Motor neuron (in vitro differentiated cells): ENCODE results near the gene HNRNPLL. TPM values are rescaled to one million over a fixed set of nuclear protein-coding genes. Genes with fewer than 3 reads are reported as not detected.

Experiments
- ATAC-seq, 8 experiments: fragments of 200-7000 bp; cut with Tn5 transposase; replicated peaks in 6 of 8; 2 replicates each; pipeline ENCODE4 v1.8.0; 2021; ENCODE audit warnings: mild to moderate bottlenecking in 8 of 8, moderate library complexity in 8 of 8
- H3K27ac ChIP-seq, 2 donors: fragments of 250-450 bp; sonication (Bioruptor Pico); 2 replicates each; pipeline ENCODE4 v1.9.0; 2021; ENCODE audit warnings: antibody characterized with exemption in 2 of 2, mild to moderate bottlenecking in 2 of 2, moderate library complexity in 1 of 2
- H3K4me1 ChIP-seq, 2 donors: fragments of 250-450 bp; sonication (Bioruptor Pico); replicated peaks in 1 of 2; 2 replicates each; pipeline ENCODE4 v1.6.1; 2021; ENCODE audit warnings: antibody characterized with exemption in 2 of 2, mild to moderate bottlenecking in 2 of 2, moderate library complexity in 1 of 2
- H3K4me3 ChIP-seq, 5 donors: fragments of 250-450 bp; sonication (Bioruptor Pico); 2 replicates each; pipeline ENCODE4 v1.9.0; 2021; ENCODE audit warnings: antibody characterized with exemption in 5 of 5, mild to moderate bottlenecking in 5 of 5, moderate library complexity in 4 of 5
- WGBS, 10 experiments: fragments of 450-650 bp; shearing (Covaris generic); methylation state at CpG; one replicate each; pipeline ENCODE4 v1.0.0; 2022; 5-methylcytosine and 5-hydroxymethylcytosine counted together
- in situ Hi-C, 9 experiments: fragments of 400-800 bp; cut with MboI; loops; one replicate each; pipeline ENCODE4 v1.15.0; 2021; ENCODE audit warnings: low sequenced_read_pairs in 9 of 9, low pct_unique_long_range_greater_than_20kb in 2 of 9; ENCODE audit not compliant: unreplicated experiment in 9 of 9
- total RNA-seq, 8 experiments: library from RNA; unstranded; fragments of 300-600 nt; gene quantifications; 2 replicates each; pipeline versions ENCODE4 v1.2.3 to v1.2.4, GENCODE V29; 2022

Gene HNRNPLL
- total RNA-seq, 8 experiments from 2014 or later, result 28.2 to 71.5 (median 46.2) TPM

DNA sequence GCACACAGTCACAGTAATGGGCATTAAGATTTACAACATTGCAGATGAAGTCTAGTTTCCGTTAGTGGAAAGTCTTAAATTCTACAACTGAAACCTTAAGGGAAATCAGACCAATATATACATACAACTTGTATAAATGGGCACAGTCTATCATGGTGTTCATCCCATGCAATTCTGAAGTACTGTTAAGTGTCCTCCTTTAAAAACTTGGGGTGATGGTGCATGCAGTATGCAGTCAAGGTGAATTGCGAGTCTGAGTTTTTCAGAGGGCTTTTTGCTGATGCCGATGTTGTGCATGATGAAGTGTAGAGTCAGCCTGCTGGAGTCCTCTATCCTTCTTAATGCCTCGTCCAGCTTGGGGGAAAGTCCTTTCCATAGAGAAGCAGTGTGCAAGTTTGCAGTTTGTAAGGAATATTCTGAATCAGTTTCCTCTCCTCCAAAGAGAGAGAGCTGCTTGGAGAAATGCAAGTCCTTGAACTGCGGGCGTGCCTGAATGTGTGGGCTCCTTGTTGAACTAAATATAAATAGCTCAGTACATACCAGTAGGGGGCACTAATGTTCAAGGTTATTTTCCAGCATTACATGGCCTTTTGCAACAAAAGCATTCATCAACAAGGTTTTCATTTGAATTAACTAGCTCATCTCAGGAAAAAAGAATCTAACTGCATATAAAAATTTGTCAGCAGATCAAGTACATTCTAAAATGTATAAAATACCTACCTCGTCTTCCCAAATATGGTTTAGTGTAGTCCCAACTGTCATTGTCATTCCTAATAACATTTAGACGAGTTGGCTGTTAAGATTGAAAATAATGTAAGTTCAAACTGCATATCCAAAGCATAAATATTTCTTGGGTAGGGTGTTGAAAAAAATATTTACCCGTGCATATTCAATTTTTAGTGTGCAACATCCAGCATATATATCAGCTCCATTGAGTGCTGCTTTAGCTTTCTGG, 21.3 kb downstream of the HNRNPLL start:
- Histone ChIP-seq H3K4me1 (no peaks in the 10 kb centered on the region), H3K27ac (no peak overlapping the region), H3K4me3 (no peak overlapping the region)
- WGBS, 10 experiments, result 37 to 77% (median 54%) methylated on average over 2 to 9 of the region's 9 CpGs; no CpG with 5 or more reads in 1 of the 10 experiments
- peak in 7 of 8 experiments; percentile 48 to 96 (median 66) for ATAC-seq
- in situ Hi-C loops, result loop anchor here in 1 of 9 experiments (25.0 kb wide), 1 partner anchor 256 kb away; no protein-coding TSS in a partner anchor

DNA sequence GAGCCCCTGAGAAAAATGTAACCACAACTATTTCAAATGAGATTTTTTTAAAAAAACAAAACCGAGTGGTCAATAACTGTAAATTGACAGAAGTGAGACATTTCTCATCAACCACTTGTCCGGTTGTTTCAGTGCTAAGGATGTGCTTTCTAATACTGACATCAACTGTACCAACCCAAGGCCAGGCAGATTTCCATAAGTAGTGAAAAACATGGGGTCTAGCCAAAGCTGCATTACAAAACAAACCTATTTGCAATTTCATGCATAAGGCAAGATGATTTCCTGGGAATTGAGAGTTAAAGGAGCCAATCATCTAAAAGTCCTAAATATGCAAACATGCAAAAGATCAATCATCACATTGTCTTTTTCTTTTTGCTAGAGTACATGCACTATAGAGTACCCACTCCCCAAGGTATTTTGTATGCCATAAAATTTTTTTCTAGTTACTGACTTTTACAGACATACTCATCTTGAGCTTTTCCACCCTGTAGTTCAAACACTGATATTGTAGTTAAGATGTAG, 22.6 kb downstream of the HNRNPLL start:
- ATAC-seq, result peak in 3 of 8 experiments; percentile 51 to 67 (median 58)
- Histone ChIP-seq H3K27ac (no peak overlapping the region), H3K4me3 (no peak overlapping the region), H3K4me1 (no peaks in the 10 kb centered on the region)
- in situ Hi-C loops, result loop anchor here in 1 of 9 experiments (25.0 kb wide), 1 partner anchor 257 kb away; no protein-coding TSS in a partner anchor
- WGBS, 10 experiments, result 10 to 100% (median 70%) methylated on average over 1 to 2 of the region's 2 CpGs

DNA sequence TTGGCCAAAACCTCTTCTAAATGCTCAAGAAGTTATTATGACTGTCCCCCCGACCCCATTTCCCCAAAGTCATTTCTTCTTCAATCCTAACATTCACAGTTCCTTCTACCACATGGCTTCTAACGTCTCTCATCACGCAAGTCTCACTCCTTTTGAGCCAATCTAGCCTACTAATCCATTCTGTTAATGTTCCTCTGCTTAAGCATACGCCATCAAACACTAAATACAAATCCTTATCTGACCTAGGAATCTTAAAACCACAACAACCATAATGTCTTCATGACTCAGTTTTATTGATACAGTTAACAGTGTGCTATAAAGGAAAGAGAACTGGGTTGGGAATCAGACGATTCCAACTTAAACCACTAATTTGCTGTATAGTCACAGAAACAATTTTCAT, 23.9 kb downstream of the HNRNPLL start:
- Histone ChIP-seq H3K27ac (no peak overlapping the region), H3K4me3 (no peak overlapping the region), H3K4me1 (no peaks in the 10 kb centered on the region)
- in situ Hi-C loops, result loop anchor here in 1 of 9 experiments (25.0 kb wide), 1 partner anchor 258 kb away; no protein-coding TSS in a partner anchor
- WGBS, 10 experiments, result 55 to 100% (median 84%) methylated on average over 1 to 5 of the region's 5 CpGs; no CpG with 5 or more reads in 2 of the 10 experiments
- ATAC-seq, result no peak

DNA sequence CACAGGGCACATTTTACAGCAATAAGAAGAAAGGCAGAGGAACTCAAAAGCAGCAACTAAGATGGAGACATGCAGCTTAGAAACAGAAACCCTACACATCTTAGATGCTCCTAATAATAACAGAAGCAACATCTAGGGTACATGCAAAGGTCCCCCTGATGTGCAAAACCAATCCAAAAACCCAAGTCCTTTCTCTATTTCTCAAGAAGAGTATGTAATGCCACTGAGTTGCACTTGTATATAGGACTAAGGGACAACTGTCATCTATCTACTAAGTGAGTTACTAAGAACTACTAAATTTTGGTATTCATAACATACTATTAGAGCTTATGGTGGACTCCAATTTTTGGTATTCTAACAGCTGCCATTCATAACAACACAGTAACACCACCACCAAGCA, 28.4 kb downstream of the HNRNPLL start:
- H3K4me1 ChIP-seq, result no peaks in the 10 kb centered on the region
- H3K27ac ChIP-seq, result no peak overlapping the region
- no peak overlapping the region for H3K4me3 ChIP-seq
- ATAC-seq, result no peak
- in situ Hi-C loops, result no loop called here

DNA sequence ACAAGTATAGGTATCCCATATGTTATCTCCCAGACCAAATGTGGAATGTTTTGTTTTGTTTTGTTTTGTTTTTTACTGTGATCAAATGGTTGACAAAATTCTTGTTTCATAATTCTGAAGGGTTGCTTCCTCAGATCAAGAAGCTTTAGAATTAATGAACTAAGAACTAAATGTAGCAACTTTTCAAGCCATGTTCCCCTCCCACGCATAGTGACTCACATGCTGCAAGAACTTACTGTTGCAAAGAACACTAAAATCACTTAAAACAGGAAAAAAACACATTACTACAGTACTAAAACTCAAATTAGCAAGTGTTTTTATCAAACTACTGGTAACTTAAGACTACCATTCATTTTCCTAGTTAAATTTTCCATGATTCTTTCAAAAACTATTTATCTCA, 30.6 kb downstream of the HNRNPLL start:
- no peak for ATAC-seq
- no peaks in the 10 kb centered on the region for H3K4me1 ChIP-seq
- in situ Hi-C loops, result no loop called here
- no peak overlapping the region for H3K4me3 ChIP-seq
- H3K27ac ChIP-seq, result no peak overlapping the region
- 22 to 100% (median 100%) methylated on average over 1 of the region's 1 CpG; no CpG with 5 or more reads in 3 of the 10 experiments for WGBS, 10 experiments

DNA sequence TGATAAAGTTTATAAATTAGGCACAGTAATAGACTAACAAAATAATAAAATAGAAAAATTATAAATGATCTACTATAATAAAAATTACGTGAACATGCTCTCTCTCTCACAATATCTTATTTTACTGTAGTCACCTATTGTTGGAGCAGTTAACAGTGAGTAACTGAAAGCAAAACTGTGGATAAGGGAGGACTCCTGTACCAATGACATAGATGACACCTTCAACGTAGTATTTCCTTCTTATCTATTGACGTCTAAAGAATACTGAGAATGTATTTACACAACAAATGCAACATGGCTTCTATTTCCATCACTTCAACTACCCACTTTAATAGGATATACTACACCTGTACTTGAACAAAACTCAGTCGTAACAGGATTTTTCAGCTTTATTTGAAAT, 31.5 kb downstream of the HNRNPLL start:
- ATAC-seq, result no peak
- H3K27ac ChIP-seq, result no peak overlapping the region
- 71 to 100% (median 91%) methylated on average over 1 to 4 of the region's 4 CpGs for WGBS, 10 experiments
- in situ Hi-C loops, result no loop called here
- no peaks in the 10 kb centered on the region for H3K4me1 ChIP-seq
- no peak overlapping the region for H3K4me3 ChIP-seq

DNA sequence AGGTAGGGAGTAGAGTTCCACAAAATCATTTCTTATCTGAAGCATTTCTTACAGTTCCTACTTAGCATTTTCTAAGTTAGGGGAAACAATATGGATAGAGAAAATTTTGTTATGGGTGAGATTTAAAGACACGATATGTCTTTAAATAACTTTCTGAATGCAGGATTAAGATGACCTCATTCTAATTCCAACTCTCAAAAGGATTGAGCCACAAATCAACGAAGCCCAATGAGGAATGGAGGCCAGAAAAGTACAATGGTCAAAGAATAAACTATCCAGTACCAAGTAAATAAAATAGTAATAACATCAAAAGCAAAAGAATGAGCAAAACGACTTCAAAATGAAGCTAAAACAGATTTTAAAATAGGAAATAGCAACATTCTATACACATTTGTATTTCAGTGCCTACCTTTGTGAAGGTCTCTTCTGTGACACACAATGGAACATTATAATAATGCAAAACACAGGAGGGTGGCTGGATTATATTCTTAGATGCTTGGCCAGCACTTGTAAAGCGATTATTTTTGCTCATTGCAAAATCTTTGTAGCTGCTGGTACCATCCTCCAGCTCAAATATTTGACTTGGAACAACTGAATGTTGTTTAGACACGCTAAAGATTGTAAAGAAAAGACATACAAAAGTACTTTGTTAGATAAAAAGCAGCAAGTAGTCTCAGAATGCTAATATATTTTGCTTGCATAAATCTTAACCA, 33.8 kb downstream of the HNRNPLL start:
- H3K27ac ChIP-seq, result no peak overlapping the region
- WGBS, 10 experiments, result 71 to 100% (median 85%) methylated on average over 3 to 5 of the region's 5 CpGs
- no peaks in the 10 kb centered on the region for H3K4me1 ChIP-seq
- H3K4me3 ChIP-seq, result no peak overlapping the region
- in situ Hi-C loops, result no loop called here
- ATAC-seq, result peak in 1 of 8 experiments; percentile 54

DNA sequence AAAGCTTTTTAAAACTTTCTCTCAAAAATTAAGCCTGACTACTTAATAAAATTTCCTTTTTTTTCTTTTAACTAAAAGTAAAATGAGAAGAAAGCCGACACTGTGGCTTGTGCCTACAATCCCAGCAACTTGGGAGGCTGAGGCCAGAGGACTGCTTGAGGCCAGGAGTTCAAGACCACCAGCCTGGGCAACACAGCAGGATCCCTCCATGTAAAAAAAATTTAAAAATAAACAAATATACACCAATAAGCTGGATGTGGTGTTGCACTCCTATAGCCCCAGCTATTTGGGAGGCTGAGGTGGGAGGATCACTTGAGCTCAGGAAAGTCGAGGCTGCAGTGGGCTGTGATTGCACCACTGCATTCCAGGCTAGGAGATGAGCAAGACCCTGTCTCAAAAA, 37.4 kb downstream of the HNRNPLL start:
- ATAC-seq, result no peak

DNA sequence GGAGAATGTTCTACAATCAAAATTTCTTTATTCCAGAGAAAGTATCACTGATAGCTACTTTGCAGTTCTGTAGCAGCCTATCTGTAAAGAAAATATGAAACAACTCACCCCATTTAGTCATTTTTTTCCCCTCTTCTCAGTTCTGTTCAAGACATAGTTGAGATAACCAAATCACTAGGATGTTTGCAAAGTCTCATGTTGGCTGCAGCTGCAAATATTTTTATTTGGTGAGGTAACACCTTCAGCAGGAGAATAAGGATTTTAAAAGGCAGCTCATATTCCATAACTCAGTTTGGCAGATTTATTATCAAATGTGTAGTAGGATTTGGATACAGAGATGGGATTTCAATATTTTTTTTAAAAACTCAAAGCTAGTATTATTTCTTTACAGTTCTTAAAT, 41.0 kb downstream of the HNRNPLL start:
- no peak for ATAC-seq
- in situ Hi-C loops, result no loop called here
- no peak overlapping the region for H3K4me3 ChIP-seq
- no peaks in the 10 kb centered on the region for H3K4me1 ChIP-seq
- H3K27ac ChIP-seq, result no peak overlapping the region

More for the DNA sequence above, 37.4 kb downstream of the HNRNPLL start:
- H3K4me1 ChIP-seq, result no peaks in the 10 kb centered on the region
- H3K4me3 ChIP-seq, result no peak overlapping the region
- 50 to 100% (median 92%) methylated on average over 1 to 2 of the region's 2 CpGs; no CpG with 5 or more reads in 2 of the 10 experiments for WGBS, 10 experiments
- in situ Hi-C loops, result no loop called here
- H3K27ac ChIP-seq, result no peak overlapping the region

DNA sequence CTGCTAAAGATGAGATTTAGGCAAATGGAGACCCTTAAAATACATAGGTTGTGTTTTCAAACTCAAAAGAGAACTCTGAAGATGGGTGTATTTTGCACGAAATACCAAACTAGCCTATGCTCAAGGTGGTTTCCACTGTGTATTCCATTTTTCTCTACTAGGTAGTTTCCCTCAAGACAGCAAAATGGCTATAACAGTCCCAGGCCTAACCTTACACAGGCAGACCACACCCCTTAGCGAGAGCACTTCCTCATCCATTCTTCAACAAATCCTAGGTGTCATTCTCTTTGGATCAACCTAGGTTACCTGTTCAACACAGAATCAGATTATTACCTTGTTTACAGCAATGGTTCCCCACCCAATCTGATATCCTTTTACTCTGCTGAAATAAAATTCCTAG, 42.6 kb downstream of the HNRNPLL start:
- no peaks in the 10 kb centered on the region for H3K4me1 ChIP-seq
- in situ Hi-C loops, result no loop called here
- 86 to 100% (median 100%) methylated on average over 1 to 2 of the region's 2 CpGs; no CpG with 5 or more reads in 4 of the 10 experiments for WGBS, 10 experiments
- ATAC-seq, result no peak
- H3K27ac ChIP-seq, result no peak overlapping the region
- H3K4me3 ChIP-seq, result no peak overlapping the region

DNA sequence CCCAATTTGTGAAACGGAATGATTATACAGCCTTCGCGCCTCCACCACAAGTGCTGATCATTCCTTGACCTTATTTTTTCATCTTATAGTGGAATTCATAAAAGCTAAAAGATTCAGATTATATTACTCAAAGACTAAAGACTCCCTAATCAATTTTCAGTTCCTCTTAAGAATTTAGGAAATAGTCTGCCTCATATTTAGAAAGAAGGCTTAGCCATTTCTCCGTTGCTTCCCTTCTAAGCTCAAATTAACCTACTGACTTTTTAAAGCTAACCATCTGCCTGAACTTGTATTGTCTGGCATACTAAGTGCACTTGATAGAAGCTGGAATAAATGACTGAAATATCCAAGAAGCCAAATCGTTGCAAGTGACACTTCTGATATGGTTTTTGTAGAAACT, 44.7 kb downstream of the HNRNPLL start:
- ATAC-seq, result no peak
- WGBS, 10 experiments, result 85 to 100% (median 93%) methylated on average over 2 to 5 of the region's 5 CpGs
- in situ Hi-C loops, result no loop called here
- no peaks in the 10 kb centered on the region for H3K4me1 ChIP-seq
- no peak overlapping the region for H3K27ac ChIP-seq
- H3K4me3 ChIP-seq, result no peak overlapping the region

DNA sequence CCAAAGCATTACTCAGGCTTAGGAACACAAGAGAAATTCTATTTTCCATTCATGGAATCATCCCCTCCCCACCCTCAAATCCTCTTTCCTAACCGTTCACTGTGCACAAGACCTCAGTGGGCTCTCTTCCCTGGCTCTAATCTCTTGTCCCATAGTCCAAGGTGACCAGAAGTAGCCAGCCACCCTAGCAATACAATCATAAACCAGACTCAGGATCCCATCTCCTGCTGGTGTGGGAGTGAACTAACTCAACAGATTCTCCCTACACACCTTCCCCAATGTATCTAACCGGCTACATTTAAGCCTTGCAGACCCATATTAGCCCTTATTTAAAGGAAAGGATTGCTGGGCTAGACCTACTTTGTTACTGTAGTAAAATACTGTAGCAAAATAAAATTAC, 45.5 kb downstream of the HNRNPLL start:
- in situ Hi-C loops, result no loop called here
- Histone ChIP-seq H3K27ac (no peak overlapping the region), H3K4me3 (no peak overlapping the region), H3K4me1 (no peaks in the 10 kb centered on the region)
- ATAC-seq, result no peak
- 61 to 100% (median 74%) methylated on average over 1 to 2 of the region's 2 CpGs; no CpG with 5 or more reads in 2 of the 10 experiments for WGBS, 10 experiments
